ENCODE measurements around the gene ZNF467. TPM values are rescaled to one million over a fixed set of nuclear protein-coding genes. Genes with fewer than 3 reads are reported as not detected.

Gene ZNF467
- total and polyA plus RNA-seq, 2 of the 8 experiments (the other 6 are each of a cell fraction or from before 2014, with no cell fraction given) = 0.50 to 0.51 TPM

GRCh38 chr7:149719912-149720335, 53.5 kb downstream of the ZNF467 start:
- Histone ChIP-seq H2AK5ac (ENCODE audit: low read depth, low read length) (no peak overlapping the region), H3K27ac (ENCODE audit: low read depth, low read length) (no peak overlapping the region), H4K8ac (ENCODE audit: extremely low read depth, insufficient read depth, low read length) (no peak overlapping the region), H3K79me1 (ENCODE audit: low read depth, low read length) (peaks cover 14% of the 10 kb centered on the region), H3K36me3 (ENCODE audit: control insufficient read depth in 2 of 4, insufficient read depth in 4 of 4, low read length in 3 of 4) (peaks cover 0 to 15% (median 4%) of the 10 kb centered on the region in 4 experiments; a peak in 5 of 8 replicates), H4K5ac (ENCODE audit: insufficient read length, low read depth, low read length) (no peak overlapping the region), H3K23ac (ENCODE audit: insufficient read length) (no peak overlapping the region), H3K79me2 (ENCODE audit: control insufficient read depth in 1 of 2, insufficient read depth in 2 of 2, low read length in 2 of 2) (peaks cover 0 to 15% of the 10 kb centered on the region in 2 experiments; a peak in 2 of 4 replicates), H2BK12ac (ENCODE audit: low read depth, low read length) (no peak overlapping the region), H3K4me3 (ENCODE audit: extremely low read depth in 1 of 4, insufficient read depth in 2 of 4, low read depth in 3 of 4, low read length in 4 of 4) (no peak overlapping the region), H2BK20ac (ENCODE audit: low read length) (no peak overlapping the region), H4K20me1 (replicated peaks in 1 of 2; ENCODE audit: control insufficient read depth in 1 of 2, insufficient read depth in 2 of 2, low read length in 2 of 2) (peaks cover 0 to 12% of the 10 kb centered on the region in 2 experiments), H3K9ac (replicated peaks in 1 of 4; ENCODE audit: extremely low read depth in 1 of 4, low read depth in 3 of 4, low read length in 3 of 4) (no peak overlapping the region), H3K14ac (ENCODE audit: insufficient read length) (no peak overlapping the region), H3K23me2 (ENCODE audit: low read depth, low read length) (peaks cover 7% of the 10 kb centered on the region), H2AFZ (ENCODE audit: low read length) (no peak overlapping the region), H2BK5ac (ENCODE audit: low read depth, low read length) (peak overlapping the region; percentile 63; the same call in 1 of the 2 replicates), H3K4ac (replicated peaks; ENCODE audit: insufficient read length, low read depth, low read length) (no peak overlapping the region), H2BK15ac (ENCODE audit: low read length) (no peak overlapping the region), H2BK120ac (replicated peaks; ENCODE audit: low read depth, low read length) (no peak overlapping the region), H3K27me3 (replicated peaks in 1 of 4; ENCODE audit: control insufficient read depth in 3 of 4, extremely low read depth in 1 of 4, insufficient read depth in 3 of 4, low read length in 3 of 4) (no peaks in the 10 kb centered on the region), H3K56ac (replicated peaks; ENCODE audit: insufficient read length, low read depth, low read length) (no peak overlapping the region), H4K91ac (replicated peaks; ENCODE audit: insufficient read length, low read length) (no peak overlapping the region), H3K4me1 (replicated peaks in 1 of 4; ENCODE audit: control insufficient read depth in 3 of 4, insufficient read depth in 4 of 4, low read length in 3 of 4) (peaks cover 2 to 9% (median 7%) of the 10 kb centered on the region in 4 experiments), H3K4me2 (ENCODE audit: insufficient read depth in 1 of 2, low read depth in 2 of 2, low read length in 2 of 2) (no peak overlapping the region), H3K18ac (ENCODE audit: extremely low read depth, low read length) (no peak overlapping the region), H3K9me3 (ENCODE audit: insufficient read depth in 2 of 2, low read depth in 1 of 2, low read length in 1 of 2) (no peaks in the 10 kb centered on the region)
- DNase-seq (ENCODE audit: low read depth in 1 of 2, low spot score in 2 of 2) = no peak
- CTCF ChIA-PET (ENCODE audit: partially characterized antibody) = interaction anchor here (1.3 to 2.2 kb wide), 3 partner anchors 19 to 57 kb away, joined by 3 to 10 read pairs (median 6); no protein-coding TSS in a partner anchor
- no peak for FAIRE-seq
- WGBS, 2 experiments (ENCODE audit: extremely low coverage in 1 of 2, insufficient coverage in 1 of 2, insufficient read length in 1 of 2, insufficient replicate concordance in 2 of 2, low coverage in 1 of 2, low lambda C conversion rate in 2 of 2, missing lambda C conversion rate in 1 of 2) = 96% methylated on average over 5 of the region's 5 CpGs; no CpG with 5 or more reads in 1 of the 2 experiments
- POLR2A ChIA-PET (ENCODE audit: partially characterized antibody) = no interaction called here
- TF ChIP-seq CREB1 (IDR thresholded peaks at IDR 0.05) (no peak), GABPA (IDR thresholded peaks at IDR 0.05; ENCODE audit: borderline replicate concordance, insufficient read depth, low read length) (no peak), TEAD4 (IDR thresholded peaks at IDR 0.05; ENCODE audit: low read depth, low read length) (no peak), NANOG (IDR thresholded peaks at IDR 0.05; ENCODE audit: insufficient read depth, low read depth, low read length, poor library complexity, severe bottlenecking) (no peak), SP2 (IDR thresholded peaks at IDR 0.05; ENCODE audit: low read length) (no peak), KDM5A (IDR thresholded peaks at IDR 0.05; ENCODE audit: low read length) (no peak), EP300 (IDR thresholded peaks at IDR 0.05; ENCODE audit: borderline replicate concordance in 1 of 2, low read depth in 2 of 2, low read length in 2 of 2) (no peak), BACH1 (IDR thresholded peaks at IDR 0.05; ENCODE audit: low read length) (no peak), FOSL1 (IDR thresholded peaks at IDR 0.05; ENCODE audit: insufficient read depth, low read depth, low read length) (no peak), KDM4A (IDR thresholded peaks at IDR 0.05; ENCODE audit: low read depth, low read length, severe bottlenecking) (no peak), RNF2 (IDR thresholded peaks at IDR 0.05; ENCODE audit: borderline replicate concordance, low read depth, low read length, missing control alignments, poor library complexity, severe bottlenecking) (no peak)

Data from H1 (cell line).